Measurements from ENCODE around the gene DNAH17. TPM values are rescaled to one million over a fixed set of nuclear protein-coding genes. Genes with fewer than 3 reads are reported as not detected.

DNAH17 gene
- total RNA-seq, 2 donors from 2014 or later: 0.13 to 0.64 TPM

GRCh38 chr17:78383725-78384471 is 193.3 kb downstream of the DNAH17 start:
- no peak overlapping the region for H3K27ac ChIP-seq (ENCODE audit: low read depth, low read length)
- Mint-ChIP-seq H3K36me3 (ENCODE audit: low read depth) (peaks cover 20% of the 10 kb centered on the region), H3K9me3 (no peaks in the 10 kb centered on the region), H3K27ac (peak overlapping the region; percentile 57), H3K27me3 (ENCODE audit: insufficient read depth) (no peaks in the 10 kb centered on the region), H3K4me3 (no peak overlapping the region), H3K4me1 (peaks cover 57% of the 10 kb centered on the region)
- H3K4me3 ChIP-seq (ENCODE audit: low read length): no peak overlapping the region
- no peaks in the 10 kb centered on the region for H3K9me3 ChIP-seq (ENCODE audit: control insufficient read depth, low read length)
- H3K27me3 ChIP-seq (ENCODE audit: control insufficient read depth, insufficient read depth, low read length, poor library complexity, severe bottlenecking): no peaks in the 10 kb centered on the region
- H3K36me3 ChIP-seq (ENCODE audit: control insufficient read depth, insufficient read depth, low read length): peaks cover 11% of the 10 kb centered on the region
- peak; percentile 57 for DNase-seq
- TF ChIP-seq, protein P1, sequence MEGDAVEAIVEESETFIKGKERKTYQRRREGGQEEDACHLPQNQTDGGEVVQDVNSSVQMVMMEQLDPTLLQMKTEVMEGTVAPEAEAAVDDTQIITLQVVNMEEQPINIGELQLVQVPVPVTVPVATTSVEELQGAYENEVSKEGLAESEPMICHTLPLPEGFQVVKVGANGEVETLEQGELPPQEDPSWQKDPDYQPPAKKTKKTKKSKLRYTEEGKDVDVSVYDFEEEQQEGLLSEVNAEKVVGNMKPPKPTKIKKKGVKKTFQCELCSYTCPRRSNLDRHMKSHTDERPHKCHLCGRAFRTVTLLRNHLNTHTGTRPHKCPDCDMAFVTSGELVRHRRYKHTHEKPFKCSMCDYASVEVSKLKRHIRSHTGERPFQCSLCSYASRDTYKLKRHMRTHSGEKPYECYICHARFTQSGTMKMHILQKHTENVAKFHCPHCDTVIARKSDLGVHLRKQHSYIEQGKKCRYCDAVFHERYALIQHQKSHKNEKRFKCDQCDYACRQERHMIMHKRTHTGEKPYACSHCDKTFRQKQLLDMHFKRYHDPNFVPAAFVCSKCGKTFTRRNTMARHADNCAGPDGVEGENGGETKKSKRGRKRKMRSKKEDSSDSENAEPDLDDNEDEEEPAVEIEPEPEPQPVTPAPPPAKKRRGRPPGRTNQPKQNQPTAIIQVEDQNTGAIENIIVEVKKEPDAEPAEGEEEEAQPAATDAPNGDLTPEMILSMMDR (conservative IDR thresholded peaks at IDR 0.05): no peak
- H3K9ac ChIP-seq (ENCODE audit: extremely low read depth, low read length, poor library complexity, severe bottlenecking): no peak overlapping the region
- WGBS, 2 experiments (ENCODE audit: insufficient coverage in 1 of 2, insufficient read length in 1 of 2): 87 to 89% methylated on average over 15 of the region's 15 CpGs
- H3K4me1 ChIP-seq (ENCODE audit: control insufficient read depth, insufficient read depth, low read length): peaks cover 15% of the 10 kb centered on the region

DNA sequence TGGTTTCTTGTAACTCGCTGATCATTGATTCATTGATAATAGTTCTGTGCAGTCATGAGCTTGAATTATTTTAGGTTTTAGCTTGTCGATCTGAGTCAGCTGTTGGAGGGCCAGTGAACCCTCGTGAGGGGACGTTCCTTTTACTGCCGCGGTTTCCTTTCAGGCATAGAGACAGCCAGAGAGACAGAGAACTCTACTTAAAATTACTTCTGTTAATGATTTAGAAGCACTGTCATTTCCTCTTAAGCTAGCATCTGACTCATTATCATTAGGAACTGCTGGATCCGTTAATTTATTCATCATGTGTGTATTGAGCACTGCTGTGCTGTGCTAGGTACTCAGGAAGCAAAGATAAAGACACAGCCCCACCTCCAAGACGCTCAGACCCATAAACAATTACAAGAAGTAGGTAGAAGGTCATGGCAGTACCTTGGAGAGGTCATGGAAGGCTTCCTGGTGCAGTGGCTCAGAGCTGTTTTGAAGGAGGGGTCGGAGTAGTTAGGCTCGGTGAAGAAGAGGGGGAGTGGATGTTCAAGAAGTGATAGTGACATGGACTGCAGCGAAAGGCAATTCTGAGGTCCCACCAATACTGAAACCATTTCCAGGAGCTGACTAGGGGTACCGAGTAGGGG is 195.5 kb downstream of the DNAH17 start:
- WGBS, 2 experiments (ENCODE audit: insufficient coverage in 1 of 2, insufficient read length in 1 of 2): 60 to 66% methylated on average over 11 to 12 of the region's 12 CpGs
- Mint-ChIP-seq H3K9me3 (no peaks in the 10 kb centered on the region), H3K27ac (peak overlapping the region; percentile 85), H3K4me1 (peaks cover 61% of the 10 kb centered on the region), H3K4me3 (peak overlapping the region; percentile 91), H3K27me3 (ENCODE audit: insufficient read depth) (no peaks in the 10 kb centered on the region), H3K36me3 (ENCODE audit: low read depth) (peaks cover 19% of the 10 kb centered on the region)
- Histone ChIP-seq H3K4me1 (ENCODE audit: control insufficient read depth, insufficient read depth, low read length) (peaks cover 15% of the 10 kb centered on the region), H3K9me3 (ENCODE audit: control insufficient read depth, low read length) (no peaks in the 10 kb centered on the region), H3K4me3 (ENCODE audit: low read length) (peak overlapping the region; percentile 74), H3K27me3 (ENCODE audit: control insufficient read depth, insufficient read depth, low read length, poor library complexity, severe bottlenecking) (no peaks in the 10 kb centered on the region), H3K9ac (ENCODE audit: extremely low read depth, low read length, poor library complexity, severe bottlenecking) (no peak overlapping the region), H3K36me3 (ENCODE audit: control insufficient read depth, insufficient read depth, low read length) (peaks cover 11% of the 10 kb centered on the region), H3K27ac (ENCODE audit: low read depth, low read length) (no peak overlapping the region)
- DNase-seq: peak; percentile 87
- TF ChIP-seq, protein P1 (conservative IDR thresholded peaks at IDR 0.05): no peak

- H3K4me3 Mint-ChIP-seq: peak overlapping the region; percentile 91
- Histone ChIP-seq H3K4me3 (ENCODE audit: low read length) (peak overlapping the region; percentile 94), H3K4me1 (ENCODE audit: control insufficient read depth, insufficient read depth, low read length) (peaks cover 16% of the 10 kb centered on the region), H3K27ac (ENCODE audit: low read depth, low read length) (no peak overlapping the region), H3K27me3 (ENCODE audit: control insufficient read depth, insufficient read depth, low read length, poor library complexity, severe bottlenecking) (no peaks in the 10 kb centered on the region), H3K9ac (ENCODE audit: extremely low read depth, low read length, poor library complexity, severe bottlenecking) (no peak overlapping the region), H3K36me3 (ENCODE audit: control insufficient read depth, insufficient read depth, low read length) (peaks cover 11% of the 10 kb centered on the region), H3K9me3 (ENCODE audit: control insufficient read depth, low read length) (no peaks in the 10 kb centered on the region)
- no peak for DNase-seq
- H3K27ac Mint-ChIP-seq: peak overlapping the region; percentile 47
- 89 to 96% methylated on average over 5 of the region's 5 CpGs for WGBS, 2 experiments (ENCODE audit: insufficient coverage in 1 of 2, insufficient read length in 1 of 2)
- H3K9me3 Mint-ChIP-seq: no peaks in the 10 kb centered on the region
- TF ChIP-seq, protein P1 (conservative IDR thresholded peaks at IDR 0.05): no peak
- H3K4me1 Mint-ChIP-seq: peaks cover 58% of the 10 kb centered on the region
- H3K27me3 Mint-ChIP-seq (ENCODE audit: insufficient read depth): no peaks in the 10 kb centered on the region
- peaks cover 16% of the 10 kb centered on the region for H3K36me3 Mint-ChIP-seq (ENCODE audit: low read depth)
These were observed 196.8 kb downstream of the DNAH17 start for GRCh38 chr17:78380370-78380769.

Measured in endodermal cell (in vitro differentiated cells).